ENCODE measurements around the gene NACC2. TPM values are rescaled to one million over a fixed set of nuclear protein-coding genes. Genes with fewer than 3 reads are reported as not detected.

Gene NACC2
- total and polyA plus RNA-seq, 9 of the 15 experiments (the other 6 are each of a cell fraction or from before 2014, with no cell fraction given): 0.70 to 25.1 (median 5.6) TPM

DNA sequence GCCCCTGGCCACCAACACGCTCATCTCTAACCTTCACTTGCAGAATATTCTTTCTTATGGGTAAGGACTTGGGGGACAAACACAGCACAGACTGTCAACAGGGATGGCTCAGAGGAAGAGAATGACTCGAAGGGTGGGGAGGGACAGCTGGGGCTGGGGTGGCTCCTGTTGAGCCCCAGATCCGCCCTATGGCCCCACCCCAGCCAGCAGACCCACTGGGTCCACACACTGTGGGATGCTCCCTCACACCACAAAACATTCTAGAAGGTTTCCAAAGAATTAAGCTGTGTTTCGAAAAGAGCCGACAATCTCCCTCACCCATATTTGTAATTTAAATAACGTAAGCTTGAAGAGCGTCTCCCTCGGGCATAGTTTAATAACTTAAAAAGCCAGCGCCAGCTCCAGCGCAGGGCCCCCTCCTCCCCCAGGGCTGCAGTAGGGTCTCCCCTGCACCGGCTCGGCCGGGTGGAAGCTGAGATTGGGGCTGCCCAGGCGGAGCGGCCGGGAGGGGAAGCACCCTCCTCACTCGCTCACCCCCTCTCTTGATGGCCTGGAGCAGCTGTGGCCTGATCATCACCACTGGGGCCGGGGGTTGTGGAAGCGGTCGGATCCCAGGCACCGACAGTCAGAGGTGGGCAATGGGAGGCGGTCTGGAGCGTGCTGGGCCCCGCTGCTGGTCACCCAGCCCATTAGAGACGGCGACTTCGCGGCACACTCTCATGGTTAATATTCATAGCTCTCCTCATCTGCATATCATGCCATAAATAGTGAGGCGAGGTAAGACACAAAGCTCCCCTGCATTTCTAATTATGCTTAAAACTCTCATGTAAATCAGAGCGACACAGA is 37.6 kb downstream of the NACC2 start (continued):
- no peak for TF ChIP-seq ZNF780A (CRISPR knock-in tag; IDR thresholded peaks at IDR 0.05)
- TF ChIP-seq, protein P1, sequence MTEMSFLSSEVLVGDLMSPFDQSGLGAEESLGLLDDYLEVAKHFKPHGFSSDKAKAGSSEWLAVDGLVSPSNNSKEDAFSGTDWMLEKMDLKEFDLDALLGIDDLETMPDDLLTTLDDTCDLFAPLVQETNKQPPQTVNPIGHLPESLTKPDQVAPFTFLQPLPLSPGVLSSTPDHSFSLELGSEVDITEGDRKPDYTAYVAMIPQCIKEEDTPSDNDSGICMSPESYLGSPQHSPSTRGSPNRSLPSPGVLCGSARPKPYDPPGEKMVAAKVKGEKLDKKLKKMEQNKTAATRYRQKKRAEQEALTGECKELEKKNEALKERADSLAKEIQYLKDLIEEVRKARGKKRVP (CRISPR knock-in tag; IDR thresholded peaks at IDR 0.05): no peak

DNA sequence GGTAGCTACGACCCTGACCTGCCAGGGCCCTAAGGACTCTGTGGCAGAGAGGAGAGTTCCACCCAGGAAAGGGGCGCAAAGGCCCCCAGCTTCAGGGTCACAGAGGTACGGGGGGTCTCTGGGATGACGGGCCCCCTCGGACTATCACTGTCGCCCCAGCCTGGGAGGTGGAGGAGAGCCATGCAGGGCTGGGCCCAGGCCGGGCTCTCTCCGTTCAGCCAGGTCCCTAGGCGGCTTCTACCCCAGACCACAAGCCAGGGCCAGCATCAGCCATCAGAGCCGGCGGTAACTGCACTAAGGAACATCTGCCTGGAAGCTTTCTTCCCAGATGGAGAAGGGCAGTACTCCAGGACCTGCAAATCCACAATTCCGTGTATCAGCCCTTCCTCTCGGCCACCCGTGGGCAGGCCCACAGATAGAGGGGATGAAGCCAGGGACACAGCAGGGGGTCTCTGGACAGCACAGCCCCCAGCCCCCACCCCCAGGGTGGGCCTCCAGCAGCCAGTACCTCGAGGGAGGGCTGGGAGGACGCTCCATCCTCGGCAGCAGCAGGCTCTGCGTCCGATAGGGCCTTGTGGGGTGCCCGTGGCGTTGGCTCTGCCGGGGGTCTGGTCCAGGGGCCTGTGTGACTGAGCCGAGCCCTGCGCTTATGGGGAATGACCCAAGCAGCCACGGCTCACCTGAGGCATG is 38.4 kb downstream of the NACC2 start:
- TF ChIP-seq MEIS2 (IDR thresholded peaks at IDR 0.05; ENCODE audit: partially characterized antibody): no peak
- TF ChIP-seq, protein P2, sequence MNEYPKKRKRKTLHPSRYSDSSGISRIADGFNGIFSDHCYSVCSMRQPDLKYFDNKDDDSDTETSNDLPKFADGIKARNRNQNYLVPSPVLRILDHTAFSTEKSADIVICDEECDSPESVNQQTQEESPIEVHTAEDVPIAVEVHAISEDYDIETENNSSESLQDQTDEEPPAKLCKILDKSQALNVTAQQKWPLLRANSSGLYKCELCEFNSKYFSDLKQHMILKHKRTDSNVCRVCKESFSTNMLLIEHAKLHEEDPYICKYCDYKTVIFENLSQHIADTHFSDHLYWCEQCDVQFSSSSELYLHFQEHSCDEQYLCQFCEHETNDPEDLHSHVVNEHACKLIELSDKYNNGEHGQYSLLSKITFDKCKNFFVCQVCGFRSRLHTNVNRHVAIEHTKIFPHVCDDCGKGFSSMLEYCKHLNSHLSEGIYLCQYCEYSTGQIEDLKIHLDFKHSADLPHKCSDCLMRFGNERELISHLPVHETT (CRISPR knock-in tag; conservative IDR thresholded peaks at IDR 0.05 in 1 of 2, IDR thresholded peaks at IDR 0.05 in 1 of 2): no peak
- TF ChIP-seq POLR2G (IDR thresholded peaks at IDR 0.05; ENCODE audit: low read depth, low read length): 0 out of 2 replicates have a peak, but pooled peaks have one; percentile 9
- 0 out of 2 replicates have a peak, but pooled peaks have one; percentile 15 for TF ChIP-seq ZBTB7A (IDR thresholded peaks at IDR 0.05; ENCODE audit: borderline replicate concordance, control insufficient read depth, low read depth, low read length)
- peaks cover 74% of the 10 kb centered on the region for H3K79me2 ChIP-seq (ENCODE audit: control insufficient read depth, insufficient read depth, low read length)
- no peaks in the 10 kb centered on the region for H3K9me1 ChIP-seq (ENCODE audit: control insufficient read depth, insufficient read depth, low read length)
- in situ Hi-C loops (cut with MboI): no loop called here
- ATAC-seq (no peak), DNase-seq (ENCODE audit: extremely low read depth in 1 of 4, low spot score in 3 of 4) (no peak), FAIRE-seq (no peak)
- intact Hi-C loops (cut with micrococcal nuclease): no loop called here
- 89% methylated on average over 21 of the region's 25 CpGs for WGBS (ENCODE audit: insufficient coverage, low coverage, missing lambda C conversion rate)
- no peaks in the 10 kb centered on the region for H3K27me3 ChIP-seq (ENCODE audit: control insufficient read depth in 2 of 2, insufficient read depth in 2 of 2, low read length in 2 of 2)
- no TSS peak for BruUV-seq (replicated peaks)
- ChIA-PET POLR2A (interaction anchor here (0.6 to 0.8 kb wide), 2 partner anchors 55 to 279 kb away, joined by 3 read pairs; no protein-coding TSS in a partner anchor), CTCF (ENCODE audit: low intra/inter-chr PET ratio) (no interaction called here)
- peaks cover 0 to 82% of the 10 kb centered on the region in 2 experiments; a peak in 2 of 5 replicates for H3K4me1 ChIP-seq (replicated peaks in 1 of 2; ENCODE audit: control insufficient read depth in 2 of 2, insufficient read depth in 2 of 2, low read length in 2 of 2)
- H3K9me3 ChIP-seq (replicated peaks; ENCODE audit: control insufficient read depth, insufficient read depth, low read depth, low read length): no peaks in the 10 kb centered on the region
- no peak overlapping the region for H3K27ac ChIP-seq (ENCODE audit: extremely low read depth, low read depth, low read length)
- peaks cover 11% of the 10 kb centered on the region; the same call in 1 of the 3 replicates for H3K36me3 ChIP-seq (ENCODE audit: control insufficient read depth, insufficient read depth, low read length)
- no peak overlapping the region for H3K4me2 ChIP-seq (ENCODE audit: insufficient read depth, low read length)
- peaks cover 29% of the 10 kb centered on the region for H4K20me1 ChIP-seq (replicated peaks; ENCODE audit: control insufficient read depth, insufficient read depth, low read length)
- H3K9ac ChIP-seq (ENCODE audit: insufficient read depth in 1 of 2, low read depth in 2 of 2, low read length in 2 of 2): peak overlapping the region in 1 of 2 experiments; percentile 45; a peak in 1 of 4 replicates
- no peak overlapping the region for H3K4me3 ChIP-seq
- no peak overlapping the region for H2AFZ ChIP-seq (ENCODE audit: low read depth, low read length)

Measured in K562 (cell line).